ENCODE results near the gene FASTKD1.
"Not testable (repeated sequence)": the region's sequence is repeated elsewhere in the genome, so short reads cannot be mapped to it uniquely, and the experiment has no call there.

GRCh38 chr2:169596546-169596945 lies 22.9 kb upstream of the FASTKD1 start:
- TF ChIP-seq CTCF (conservative IDR thresholded peaks at IDR 0.05); ZFX (IDR thresholded peaks at IDR 0.05): not testable (repeated sequence)

Data from C4-2B (cell line).